HCT116 (cell line): Measurements from ENCODE around the gene SPATA12. TPM values are rescaled to one million over a fixed set of nuclear protein-coding genes. Genes with fewer than 3 reads are reported as not detected.

Experiments used
- ATAC-seq: fragments of 200-7000 bp; cut with Tn5 transposase; 2 replicates; pipeline ENCODE4 v1.9.1; 2020; ENCODE audit warnings: mild to moderate bottlenecking, moderate library complexity
- Bru-seq: library from RNA; stranded (reverse); fragments of 400-500 nt; gene quantifications from one replicate; lab custom pipeline; 2021; lab: Mats Ljungman, UMichigan
- BruChase-seq, 2 experiments: library from RNA; stranded (reverse); fragments of 400-500 nt; gene quantifications; one replicate each; lab custom pipeline; 2021; lab: Mats Ljungman, UMichigan
- BruUV-seq: library from RNA; stranded (reverse); fragments of 400-500 nt; replicated peaks from 2 replicates; lab custom pipeline; 2021; lab: Mats Ljungman, UMichigan
- CTCF ChIA-PET: fragments of 300-600 bp; sonication (Branson Sonifier 250); formaldehyde crosslinking; loops from one replicate; lab custom pipeline; 2021; ENCODE audit warnings: antibody characterized with exemption; lab: Charles Lee
- POLR2A ChIA-PET: fragments of 300-600, 350-600 bp; sonication (Branson Sonifier 250); formaldehyde crosslinking; loops from one replicate; lab custom pipeline; 2021; ENCODE audit warnings: antibody characterized with exemption; lab: Charles Lee
- RAD21 ChIA-PET, 2 experiments: fragments of 300-600 bp; sonication (Branson Sonifier 250); formaldehyde crosslinking; loops; one replicate each; lab custom pipeline; 2023; ENCODE audit warnings: low total read pairs in 2 of 2; ENCODE audit not compliant: uncharacterized antibody in 2 of 2, unreplicated experiment in 2 of 2, low non-redundant PET in 1 of 2; lab: Charles Lee
- DNase-seq: peaks from one replicate; pipeline ENCODE4 v3.0.0-alpha.2; 2010; ENCODE audit warnings: low read depth, low spot score
- H2AFZ ChIP-seq: fragments of 200-600 bp; shearing (Covaris generic), sonication (generic); 2 replicates; pipeline ENCODE4 v1.6.1; 2017; ENCODE audit warnings: low read depth, mixed run types, mixed read lengths, antibody characterized with exemption, low read length; ENCODE audit not compliant: poor library complexity, severe bottlenecking
- H3K27ac ChIP-seq: 2 replicates; pipeline ENCODE4 v1.5.1; 2012; ENCODE audit warnings: low read depth, low read length
- H3K27me3 ChIP-seq: fragments of 200-600 bp; sonication (generic); 2 replicates; pipeline ENCODE4 v1.6.1; 2016; ENCODE audit warnings: mixed run types, low read length, mixed read lengths; ENCODE audit not compliant: insufficient read depth
- H3K36me3 ChIP-seq, 2 experiments: fragments of 200-500 bp in 1 of 2; fragments of 200-600 bp in 1 of 2; sonication (Bioruptor generic) in 1 of 2; sonication (generic) in 1 of 2; 2 replicates each; pipeline versions ENCODE4 v1.5.1 to v1.6.1; 2014 to 2016; ENCODE audit warnings: low read length in 2 of 2, inconsistent platforms in 1 of 2, mixed read lengths in 1 of 2, mixed run types in 1 of 2; ENCODE audit not compliant: insufficient read depth in 2 of 2, control insufficient read depth in 1 of 2
- H3K4me1 ChIP-seq, 2 experiments: fragments of 200-600 bp in 1 of 2; sonication (generic) in 1 of 2; 2 replicates each; pipeline versions ENCODE4 v1.5.1 to v1.6.1; 2012 to 2017; ENCODE audit warnings: low read length in 2 of 2, inconsistent platforms in 1 of 2, mild to moderate bottlenecking in 1 of 2, mixed read lengths in 1 of 2, mixed run types in 1 of 2, moderate library complexity in 1 of 2; ENCODE audit not compliant: insufficient read depth in 2 of 2, control insufficient read depth in 1 of 2
- H3K4me2 ChIP-seq: fragments of 200-600 bp; sonication (generic); 2 replicates; pipeline ENCODE4 v1.6.1; 2017; ENCODE audit warnings: mixed run types, low read length, mixed read lengths
- H3K4me3 ChIP-seq, 2 experiments: fragments of 200-600 bp in 1 of 2; sonication (generic) in 1 of 2; replicated peaks in 1 of 2; 2 replicates each; pipeline ENCODE4 v1.5.1; 2011 to 2016; ENCODE audit warnings: low read length in 2 of 2, control low read depth in 1 of 2, low read depth in 1 of 2, mild to moderate bottlenecking in 1 of 2, mixed read lengths in 1 of 2, mixed run types in 1 of 2
- H3K79me2 ChIP-seq: fragments of 200-600 bp; sonication (generic); 2 replicates; pipeline ENCODE4 v1.6.1; 2017; ENCODE audit warnings: mild to moderate bottlenecking, mixed run types, low read length, moderate library complexity, mixed read lengths; ENCODE audit not compliant: insufficient read depth
- H3K9ac ChIP-seq: fragments of 200-600 bp; sonication (generic); 2 replicates; pipeline ENCODE4 v1.6.1; 2016; ENCODE audit warnings: low read length, mixed read lengths
- H3K9me2 ChIP-seq: fragments of 200-600 bp; sonication (generic), shearing (Covaris generic); 2 replicates; pipeline ENCODE4 v1.6.1; 2017; ENCODE audit warnings: mixed run types, mild to moderate bottlenecking, moderate library complexity; ENCODE audit not compliant: insufficient read depth
- H3K9me3 ChIP-seq, 2 experiments: fragments of 200-500 bp in 1 of 2; fragments of 200-600 bp in 1 of 2; sonication (Bioruptor generic) in 1 of 2; sonication (generic) in 1 of 2; 2 replicates each; pipeline ENCODE4 v1.6.1; 2014 to 2017; ENCODE audit warnings: low read length in 2 of 2, mixed read lengths in 2 of 2, inconsistent platforms in 1 of 2, low read depth in 1 of 2, mild to moderate bottlenecking in 1 of 2, mixed run types in 1 of 2, moderate library complexity in 1 of 2; ENCODE audit not compliant: control insufficient read depth in 1 of 2, insufficient read depth in 1 of 2
- H4K20me1 ChIP-seq: fragments of 200-600 bp; sonication (generic), shearing (Covaris generic); 2 replicates; pipeline ENCODE4 v1.6.1; 2017; ENCODE audit warnings: mixed run types, mild to moderate bottlenecking, moderate library complexity; ENCODE audit not compliant: insufficient read depth
- CBX3 ChIP-seq: IDR thresholded peaks from 2 replicates; pipeline ENCODE4 v1.6.1; 2012; ENCODE audit warnings: low read depth
- CEBPB ChIP-seq: IDR thresholded peaks from 2 replicates; pipeline ENCODE4 v1.6.1; 2012; ENCODE audit warnings: low read depth
- CTCF ChIP-seq, 3 experiments: fragments of 200-600 bp in 1 of 3; sonication (generic) in 1 of 3; IDR thresholded peaks in 2 of 3; conservative IDR thresholded peaks in 1 of 3; 2 replicates each; pipeline ENCODE4 v1.5.1; 2012 to 2017; ENCODE audit warnings: low read depth in 2 of 3, low read length in 2 of 3, antibody characterized with exemption in 1 of 3, borderline replicate concordance in 1 of 3, control low read depth in 1 of 3, mild to moderate bottlenecking in 1 of 3, mixed read lengths in 1 of 3, mixed run types in 1 of 3, moderate library complexity in 1 of 3; ENCODE audit not compliant: insufficient read depth in 1 of 3
- EGR1 ChIP-seq: IDR thresholded peaks from 2 replicates; pipeline ENCODE4 v1.6.1; 2012; ENCODE audit warnings: low read depth
- ELF1 ChIP-seq: IDR thresholded peaks from 2 replicates; pipeline ENCODE4 v1.6.1; 2012; ENCODE audit warnings: low read depth, borderline replicate concordance
- EZH2 ChIP-seq: fragments of 200-600 bp; sonication (generic); IDR thresholded peaks from 2 replicates; pipeline ENCODE4 v1.6.1; 2017; ENCODE audit warnings: antibody characterized with exemption, mixed run types
- EZH2phosphoT487 ChIP-seq: fragments of 200-600 bp; IDR thresholded peaks from 2 replicates; pipeline ENCODE4 v1.6.1; 2018; ENCODE audit warnings: antibody characterized with exemption, borderline replicate concordance
- JUND ChIP-seq: IDR thresholded peaks from 2 replicates; pipeline ENCODE4 v1.6.1; 2012
- MAX ChIP-seq: IDR thresholded peaks from 2 replicates; pipeline ENCODE4 v1.6.1; 2012
- POLR2AphosphoS5 ChIP-seq: IDR thresholded peaks from 2 replicates; pipeline ENCODE4 v1.6.1; 2011; ENCODE audit warnings: mild to moderate bottlenecking, low read depth, low read length, moderate library complexity
- SIN3A ChIP-seq: IDR thresholded peaks from 2 replicates; pipeline ENCODE4 v1.6.1; 2012; ENCODE audit warnings: low read depth
- SP1 ChIP-seq: IDR thresholded peaks from 2 replicates; pipeline ENCODE4 v1.6.1; 2012; ENCODE audit warnings: low read depth
- SRF ChIP-seq: IDR thresholded peaks from 2 replicates; pipeline ENCODE4 v1.6.1; 2012; ENCODE audit warnings: low read depth
- ZNF274 ChIP-seq: fragments of 200-500 bp; sonication (Bioruptor generic); IDR thresholded peaks from 2 replicates; pipeline ENCODE4 v1.6.1; 2014; ENCODE audit warnings: mild to moderate bottlenecking, low read depth, low read length, inconsistent platforms
- intact Hi-C: fragments of 100-400 bp; cut with micrococcal nuclease; formaldehyde crosslinking; loops from 2 replicates; pipeline ENCODE4 v1.10.0; 2022
- long read RNA-seq: library from polyadenylated mRNA; unstranded; transcript quantifications from one replicate; pipeline ENCODE4 v2.0.0, GENCODE V29; 2021; ENCODE audit not compliant: unreplicated experiment
- polyA plus RNA-seq: library from polyadenylated mRNA; unstranded; fragments of >200 nt; gene quantifications from 2 replicates; pipeline ENCODE4 v1.2.1, GENCODE V29; 2012; ENCODE audit warnings: missing spikeins
- total RNA-seq: library from RNA; stranded (reverse); gene quantifications from one replicate; pipeline ENCODE4 v1.2.1, GENCODE V29; 2021; ENCODE audit not compliant: unreplicated experiment
- TF ChIP-seq, protein P1 (sequence below): IDR thresholded peaks from 2 replicates; pipeline ENCODE4 v1.6.1; 2012
- TF ChIP-seq, protein P2 (sequence below): IDR thresholded peaks from 2 replicates; pipeline ENCODE4 v1.6.1; 2012; ENCODE audit warnings: low read depth

SPATA12 gene, protein sequence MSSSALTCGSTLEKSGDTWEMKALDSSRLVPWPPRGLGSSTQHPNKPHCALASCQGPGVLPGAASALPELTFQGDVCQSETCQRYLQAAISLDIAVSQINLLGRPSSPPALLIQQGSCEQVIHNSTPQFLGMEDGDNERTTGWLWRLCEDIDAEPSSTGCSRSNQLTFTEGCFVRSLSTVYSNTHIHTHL
- 0.22 TPM for total RNA-seq
- 0.34 and 0.53 TPM in 2 replicates for polyA plus RNA-seq
- percentile 42 among the genes with signal in this experiment for Bru-seq, nascent RNA
- percentile 28 among the genes with signal in this experiment for BruChase-seq, experiment 1, labeled RNA remaining after a 6-hour chase
- percentile 24 among the genes with signal in this experiment for BruChase-seq, experiment 2, labeled RNA remaining after a 2-hour chase
- long read RNA-seq, partial matches to known transcripts, result 0 of 1 reads
- long read RNA-seq, other reads (novel, unspliced or antisense), result 0 of 1 reads

DNA sequence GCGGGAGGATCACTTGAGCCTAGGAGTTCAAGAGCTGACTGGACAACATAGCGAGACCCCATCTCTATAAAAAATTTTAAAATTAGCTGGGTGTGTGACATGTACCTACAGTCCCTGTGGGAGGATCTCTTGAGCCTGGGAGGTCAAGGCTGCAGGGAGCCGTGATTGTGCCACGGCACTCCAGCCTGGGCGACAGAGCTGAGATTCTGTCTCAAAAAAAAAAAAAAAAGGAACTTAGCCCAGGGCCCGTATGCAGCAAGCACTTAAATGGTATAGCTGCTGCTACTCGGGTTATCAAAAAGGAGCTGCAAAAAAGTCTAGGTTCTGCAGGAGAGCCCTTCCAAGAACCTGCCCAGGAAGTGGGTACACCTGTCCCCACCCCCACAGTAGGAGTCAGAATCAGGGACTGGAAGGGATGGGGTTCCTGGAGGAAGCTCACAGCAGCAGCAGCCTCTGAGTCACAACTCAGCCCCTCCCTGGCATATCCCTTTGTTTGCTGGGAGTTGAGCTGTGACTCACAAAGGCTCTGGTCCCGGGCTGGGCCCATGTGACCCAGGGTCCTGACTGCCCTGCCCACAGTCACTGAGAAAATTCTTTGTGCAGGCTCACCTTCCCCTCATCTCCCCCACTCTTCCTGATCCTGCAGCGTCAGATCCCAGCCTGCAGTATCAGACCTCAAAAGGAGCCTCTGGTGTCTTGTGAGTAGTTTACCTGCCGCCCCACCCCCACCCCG lies at the start of gene SPATA12:
TSS of gene SPATA12 (plus strand) at position 576 of the 733 bp plus-strand sequence. CDS start 13,031 bp downstream, outside the sequence.
- CTCF ChIA-PET, result interaction anchor here (0.6 to 1.0 kb wide), 2 partner anchors 52 to 373 kb away, joined by 4 to 5 read pairs; no protein-coding TSS in a partner anchor
- no peak within 1 kb of the TSS for H2AFZ ChIP-seq
- TF ChIP-seq, protein P1, sequence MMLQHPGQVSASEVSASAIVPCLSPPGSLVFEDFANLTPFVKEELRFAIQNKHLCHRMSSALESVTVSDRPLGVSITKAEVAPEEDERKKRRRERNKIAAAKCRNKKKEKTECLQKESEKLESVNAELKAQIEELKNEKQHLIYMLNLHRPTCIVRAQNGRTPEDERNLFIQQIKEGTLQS, result no peak
- TF ChIP-seq SP1 (no peak), SRF (no peak), ELF1 (no peak), EGR1 (no peak), EZH2phosphoT487 (no peak), MAX (no peak), POLR2AphosphoS5 (peak; percentile 83), EZH2 (no peak), ZNF274 (no peak), CBX3 (no peak), SIN3A (no peak), CEBPB (no peak), JUND (no peak), CTCF (IDR thresholded peaks at IDR 0.05 in 2 of 3, conservative IDR thresholded peaks at IDR 0.05 in 1 of 3; ENCODE audit: borderline replicate concordance in 1 of 3, insufficient read depth in 1 of 3, low read depth in 2 of 3, low read length in 2 of 3) (no peak)
- TF ChIP-seq, protein P2, sequence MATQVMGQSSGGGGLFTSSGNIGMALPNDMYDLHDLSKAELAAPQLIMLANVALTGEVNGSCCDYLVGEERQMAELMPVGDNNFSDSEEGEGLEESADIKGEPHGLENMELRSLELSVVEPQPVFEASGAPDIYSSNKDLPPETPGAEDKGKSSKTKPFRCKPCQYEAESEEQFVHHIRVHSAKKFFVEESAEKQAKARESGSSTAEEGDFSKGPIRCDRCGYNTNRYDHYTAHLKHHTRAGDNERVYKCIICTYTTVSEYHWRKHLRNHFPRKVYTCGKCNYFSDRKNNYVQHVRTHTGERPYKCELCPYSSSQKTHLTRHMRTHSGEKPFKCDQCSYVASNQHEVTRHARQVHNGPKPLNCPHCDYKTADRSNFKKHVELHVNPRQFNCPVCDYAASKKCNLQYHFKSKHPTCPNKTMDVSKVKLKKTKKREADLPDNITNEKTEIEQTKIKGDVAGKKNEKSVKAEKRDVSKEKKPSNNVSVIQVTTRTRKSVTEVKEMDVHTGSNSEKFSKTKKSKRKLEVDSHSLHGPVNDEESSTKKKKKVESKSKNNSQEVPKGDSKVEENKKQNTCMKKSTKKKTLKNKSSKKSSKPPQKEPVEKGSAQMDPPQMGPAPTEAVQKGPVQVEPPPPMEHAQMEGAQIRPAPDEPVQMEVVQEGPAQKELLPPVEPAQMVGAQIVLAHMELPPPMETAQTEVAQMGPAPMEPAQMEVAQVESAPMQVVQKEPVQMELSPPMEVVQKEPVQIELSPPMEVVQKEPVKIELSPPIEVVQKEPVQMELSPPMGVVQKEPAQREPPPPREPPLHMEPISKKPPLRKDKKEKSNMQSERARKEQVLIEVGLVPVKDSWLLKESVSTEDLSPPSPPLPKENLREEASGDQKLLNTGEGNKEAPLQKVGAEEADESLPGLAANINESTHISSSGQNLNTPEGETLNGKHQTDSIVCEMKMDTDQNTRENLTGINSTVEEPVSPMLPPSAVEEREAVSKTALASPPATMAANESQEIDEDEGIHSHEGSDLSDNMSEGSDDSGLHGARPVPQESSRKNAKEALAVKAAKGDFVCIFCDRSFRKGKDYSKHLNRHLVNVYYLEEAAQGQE, result no peak

More for the DNA sequence above, at the start of gene SPATA12:
- intact Hi-C loops, result loop anchor here (2.0 kb wide), 2 partner anchors 19 to 53 kb away; no protein-coding TSS in a partner anchor
- H3K27ac ChIP-seq, result peak within 1 kb of the TSS; percentile 81
- no peaks in the 10 kb centered on the region for H3K27me3 ChIP-seq
- no peaks in the 10 kb centered on the region for H4K20me1 ChIP-seq
- BruUV-seq, result no TSS peak
- RAD21 ChIA-PET, result interaction anchor here (0.6 to 1.2 kb wide), 2 partner anchors 8 to 15 kb away, joined by 4 to 5 read pairs; no protein-coding TSS in a partner anchor
- H3K9ac ChIP-seq, result peak within 1 kb of the TSS; percentile 64
- peak; percentile 96 for DNase-seq
- no peaks in the 10 kb centered on the region for H3K36me3 ChIP-seq
- peak within 1 kb of the TSS; percentile 85 for H3K4me2 ChIP-seq
- no peaks in the 10 kb centered on the region for H3K9me3 ChIP-seq
- peak; percentile 94 for ATAC-seq
- no peaks in the 10 kb centered on the region for H3K9me2 ChIP-seq
- H3K79me2 ChIP-seq, result peaks cover 27% of the 10 kb centered on the region
- H3K4me3 ChIP-seq, result peak within 1 kb of the TSS; percentile 25 to 54
- POLR2A ChIA-PET, result interaction anchor here (1.0 to 1.3 kb wide), 2 partner anchors 8 to 55 kb away, joined by 3 to 5 read pairs; no protein-coding TSS in a partner anchor
- peaks cover 53 to 88% of the 10 kb centered on the region in 2 experiments for H3K4me1 ChIP-seq
